Measurements from ENCODE around the gene ZFP36L2.

ZFP36L2 gene

DNA sequence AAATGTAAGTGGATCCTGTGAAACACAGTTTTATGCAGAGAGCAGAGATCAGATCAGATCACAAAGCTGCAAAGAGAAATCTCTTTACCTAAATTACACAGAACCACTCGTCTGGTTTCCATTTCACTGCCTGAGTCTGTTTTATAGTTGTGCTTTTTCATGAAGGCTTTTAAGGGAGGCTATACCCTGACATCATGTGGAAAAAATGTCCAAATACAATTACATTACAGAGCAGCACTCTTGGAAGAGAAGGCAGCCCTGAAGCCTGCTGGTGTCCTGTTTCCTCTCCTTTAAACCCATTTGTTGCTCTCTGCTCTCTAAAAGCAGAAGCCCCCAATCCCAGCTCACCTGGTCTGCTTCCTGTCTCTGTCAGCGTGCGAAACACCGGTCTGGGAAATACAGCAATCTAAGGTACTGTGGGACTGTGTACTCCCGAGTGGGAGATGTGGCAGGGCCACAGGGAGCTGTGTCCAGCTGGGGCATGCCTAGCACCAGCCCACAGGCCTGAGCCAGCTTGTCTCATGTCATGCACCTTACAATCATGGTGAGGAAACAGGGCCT is 24.8 kb upstream of the ZFP36L2 start (continued):
- TF ChIP-seq, protein P1, sequence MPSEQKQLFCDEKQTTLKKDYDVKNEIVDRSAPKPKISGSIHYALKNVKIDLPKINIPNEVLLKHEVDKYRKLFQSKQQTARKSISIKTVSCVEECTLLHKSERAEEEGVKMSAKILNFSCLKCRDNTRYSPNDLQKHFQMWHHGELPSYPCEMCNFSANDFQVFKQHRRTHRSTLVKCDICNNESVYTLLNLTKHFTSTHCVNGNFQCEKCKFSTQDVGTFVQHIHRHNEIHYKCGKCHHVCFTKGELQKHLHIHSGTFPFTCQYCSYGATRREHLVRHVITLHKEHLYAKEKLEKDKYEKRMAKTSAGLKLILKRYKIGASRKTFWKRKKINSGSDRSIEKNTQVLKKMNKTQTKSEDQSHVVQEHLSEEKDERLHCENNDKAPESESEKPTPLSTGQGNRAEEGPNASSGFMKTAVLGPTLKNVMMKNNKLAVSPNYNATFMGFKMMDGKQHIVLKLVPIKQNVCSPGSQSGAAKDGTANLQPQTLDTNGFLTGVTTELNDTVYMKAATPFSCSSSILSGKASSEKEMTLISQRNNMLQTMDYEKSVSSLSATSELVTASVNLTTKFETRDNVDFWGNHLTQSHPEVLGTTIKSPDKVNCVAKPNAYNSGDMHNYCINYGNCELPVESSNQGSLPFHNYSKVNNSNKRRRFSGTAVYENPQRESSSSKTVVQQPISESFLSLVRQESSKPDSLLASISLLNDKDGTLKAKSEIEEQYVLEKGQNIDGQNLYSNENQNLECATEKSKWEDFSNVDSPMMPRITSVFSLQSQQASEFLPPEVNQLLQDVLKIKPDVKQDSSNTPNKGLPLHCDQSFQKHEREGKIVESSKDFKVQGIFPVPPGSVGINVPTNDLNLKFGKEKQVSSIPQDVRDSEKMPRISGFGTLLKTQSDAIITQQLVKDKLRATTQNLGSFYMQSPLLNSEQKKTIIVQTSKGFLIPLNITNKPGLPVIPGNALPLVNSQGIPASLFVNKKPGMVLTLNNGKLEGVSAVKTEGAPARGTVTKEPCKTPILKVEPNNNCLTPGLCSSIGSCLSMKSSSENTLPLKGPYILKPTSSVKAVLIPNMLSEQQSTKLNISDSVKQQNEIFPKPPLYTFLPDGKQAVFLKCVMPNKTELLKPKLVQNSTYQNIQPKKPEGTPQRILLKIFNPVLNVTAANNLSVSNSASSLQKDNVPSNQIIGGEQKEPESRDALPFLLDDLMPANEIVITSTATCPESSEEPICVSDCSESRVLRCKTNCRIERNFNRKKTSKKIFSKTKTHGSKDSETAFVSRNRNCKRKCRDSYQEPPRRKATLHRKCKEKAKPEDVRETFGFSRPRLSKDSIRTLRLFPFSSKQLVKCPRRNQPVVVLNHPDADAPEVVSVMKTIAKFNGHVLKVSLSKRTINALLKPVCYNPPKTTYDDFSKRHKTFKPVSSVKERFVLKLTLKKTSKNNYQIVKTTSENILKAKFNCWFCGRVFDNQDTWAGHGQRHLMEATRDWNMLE (tag by site-specific recombination; conservative IDR thresholded peaks at IDR 0.05; ENCODE audit: low read depth) = no peak
- TF ChIP-seq ZXDB (tag by site-specific recombination; IDR thresholded peaks at IDR 0.05) = 0 out of 2 replicates have a peak, but pooled peaks have one; percentile 14
- peak; percentile 62 for TF ChIP-seq ZNF335 (tag by site-specific recombination; conservative IDR thresholded peaks at IDR 0.05)
- no peak for TF ChIP-seq ZNF624 (tag by site-specific recombination; IDR thresholded peaks at IDR 0.05)
- TF ChIP-seq ZBTB21 (tag by site-specific recombination; IDR thresholded peaks at IDR 0.05) = no peak
- TF ChIP-seq ZNF114 (tag by site-specific recombination; IDR thresholded peaks at IDR 0.05) = no peak
- no peak for TF ChIP-seq ZNF792 (tag by site-specific recombination; IDR thresholded peaks at IDR 0.05)
- TF ChIP-seq, protein P2, sequence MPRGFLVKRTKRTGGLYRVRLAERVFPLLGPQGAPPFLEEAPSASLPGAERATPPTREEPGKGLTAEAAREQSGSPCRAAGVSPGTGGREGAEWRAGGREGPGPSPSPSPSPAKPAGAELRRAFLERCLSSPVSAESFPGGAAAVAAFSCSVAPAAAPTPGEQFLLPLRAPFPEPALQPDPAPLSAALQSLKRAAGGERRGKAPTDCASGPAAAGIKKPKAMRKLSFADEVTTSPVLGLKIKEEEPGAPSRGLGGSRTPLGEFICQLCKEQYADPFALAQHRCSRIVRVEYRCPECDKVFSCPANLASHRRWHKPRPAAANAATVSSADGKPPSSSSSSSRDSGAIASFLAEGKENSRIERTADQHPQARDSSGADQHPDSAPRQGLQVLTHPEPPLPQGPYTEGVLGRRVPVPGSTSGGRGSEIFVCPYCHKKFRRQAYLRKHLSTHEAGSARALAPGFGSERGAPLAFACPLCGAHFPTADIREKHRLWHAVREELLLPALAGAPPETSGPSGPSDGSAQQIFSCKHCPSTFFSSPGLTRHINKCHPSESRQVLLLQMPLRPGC (tag by site-specific recombination; IDR thresholded peaks at IDR 0.05) = no peak
- TF ChIP-seq KLF9 (tag by site-specific recombination; IDR thresholded peaks at IDR 0.05; ENCODE audit: low read depth) = no peak
- TF ChIP-seq, protein P3, sequence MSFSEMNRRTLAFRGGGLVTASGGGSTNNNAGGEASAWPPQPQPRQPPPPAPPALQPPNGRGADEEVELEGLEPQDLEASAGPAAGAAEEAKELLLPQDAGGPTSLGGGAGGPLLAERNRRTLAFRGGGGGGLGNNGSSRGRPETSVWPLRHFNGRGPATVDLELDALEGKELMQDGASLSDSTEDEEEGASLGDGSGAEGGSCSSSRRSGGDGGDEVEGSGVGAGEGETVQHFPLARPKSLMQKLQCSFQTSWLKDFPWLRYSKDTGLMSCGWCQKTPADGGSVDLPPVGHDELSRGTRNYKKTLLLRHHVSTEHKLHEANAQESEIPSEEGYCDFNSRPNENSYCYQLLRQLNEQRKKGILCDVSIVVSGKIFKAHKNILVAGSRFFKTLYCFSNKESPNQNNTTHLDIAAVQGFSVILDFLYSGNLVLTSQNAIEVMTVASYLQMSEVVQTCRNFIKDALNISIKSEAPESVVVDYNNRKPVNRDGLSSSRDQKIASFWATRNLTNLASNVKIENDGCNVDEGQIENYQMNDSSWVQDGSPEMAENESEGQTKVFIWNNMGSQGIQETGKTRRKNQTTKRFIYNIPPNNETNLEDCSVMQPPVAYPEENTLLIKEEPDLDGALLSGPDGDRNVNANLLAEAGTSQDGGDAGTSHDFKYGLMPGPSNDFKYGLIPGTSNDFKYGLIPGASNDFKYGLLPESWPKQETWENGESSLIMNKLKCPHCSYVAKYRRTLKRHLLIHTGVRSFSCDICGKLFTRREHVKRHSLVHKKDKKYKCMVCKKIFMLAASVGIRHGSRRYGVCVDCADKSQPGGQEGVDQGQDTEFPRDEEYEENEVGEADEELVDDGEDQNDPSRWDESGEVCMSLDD (tag by site-specific recombination; IDR thresholded peaks at IDR 0.05) = no peak
- 0 out of 2 replicates have a peak, but pooled peaks have one; percentile 29 for TF ChIP-seq ZNF660 (tag by site-specific recombination; IDR thresholded peaks at IDR 0.05)
- TF ChIP-seq ZNF19 (tag by site-specific recombination; IDR thresholded peaks at IDR 0.05; ENCODE audit: low read depth) = no peak

DNA sequence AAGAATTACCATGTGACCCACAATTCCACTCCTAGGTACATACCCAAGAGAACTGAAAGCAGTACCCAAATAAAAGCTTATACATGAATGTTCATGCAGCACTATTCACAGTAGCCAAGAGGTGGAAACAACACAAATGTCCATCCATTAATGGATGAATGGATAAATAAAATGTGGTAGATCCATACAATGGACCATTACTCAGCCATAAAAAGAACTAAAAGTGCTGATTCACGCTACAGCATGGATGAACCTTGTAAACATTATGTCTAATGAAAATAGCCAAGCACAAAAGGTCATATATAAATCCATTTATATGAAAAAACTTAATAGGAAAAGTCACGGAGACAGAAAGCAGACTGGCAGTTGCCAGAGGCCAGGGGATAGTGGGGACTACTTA is 23.6 kb upstream of the ZFP36L2 start:
- TF ChIP-seq ZNF624 (tag by site-specific recombination; IDR thresholded peaks at IDR 0.05) (no peak), ZNF501 (tag by site-specific recombination; IDR thresholded peaks at IDR 0.05) (no peak), ZNF561 (tag by site-specific recombination; IDR thresholded peaks at IDR 0.05; ENCODE audit: borderline replicate concordance) (no peak), SP3 (tag by site-specific recombination; IDR thresholded peaks at IDR 0.05) (no peak), ZNF341 (tag by site-specific recombination; IDR thresholded peaks at IDR 0.05; ENCODE audit: low read depth) (no peak), ZNF19 (tag by site-specific recombination; IDR thresholded peaks at IDR 0.05; ENCODE audit: low read depth) (no peak)
- TF ChIP-seq, protein P4, sequence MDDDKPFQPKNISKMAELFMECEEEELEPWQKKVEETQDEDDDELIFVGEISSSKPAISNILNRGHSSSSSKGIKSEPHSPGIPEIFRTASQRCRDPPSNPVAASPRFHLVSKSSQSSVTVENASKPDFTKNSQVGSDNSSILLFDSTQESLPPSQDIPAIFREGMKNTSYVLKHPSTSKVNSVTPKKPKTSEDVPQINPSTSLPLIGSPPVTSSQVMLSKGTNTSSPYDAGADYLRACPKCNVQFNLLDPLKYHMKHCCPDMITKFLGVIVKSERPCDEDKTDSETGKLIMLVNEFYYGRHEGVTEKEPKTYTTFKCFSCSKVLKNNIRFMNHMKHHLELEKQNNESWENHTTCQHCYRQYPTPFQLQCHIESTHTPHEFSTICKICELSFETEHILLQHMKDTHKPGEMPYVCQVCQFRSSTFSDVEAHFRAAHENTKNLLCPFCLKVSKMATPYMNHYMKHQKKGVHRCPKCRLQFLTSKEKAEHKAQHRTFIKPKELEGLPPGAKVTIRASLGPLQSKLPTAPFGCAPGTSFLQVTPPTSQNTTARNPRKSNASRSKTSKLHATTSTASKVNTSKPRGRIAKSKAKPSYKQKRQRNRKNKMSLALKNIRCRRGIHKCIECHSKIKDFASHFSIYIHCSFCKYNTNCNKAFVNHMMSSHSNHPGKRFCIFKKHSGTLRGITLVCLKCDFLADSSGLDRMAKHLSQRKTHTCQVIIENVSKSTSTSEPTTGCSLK (tag by site-specific recombination; IDR thresholded peaks at IDR 0.05) = no peak
- TF ChIP-seq, protein P5, sequence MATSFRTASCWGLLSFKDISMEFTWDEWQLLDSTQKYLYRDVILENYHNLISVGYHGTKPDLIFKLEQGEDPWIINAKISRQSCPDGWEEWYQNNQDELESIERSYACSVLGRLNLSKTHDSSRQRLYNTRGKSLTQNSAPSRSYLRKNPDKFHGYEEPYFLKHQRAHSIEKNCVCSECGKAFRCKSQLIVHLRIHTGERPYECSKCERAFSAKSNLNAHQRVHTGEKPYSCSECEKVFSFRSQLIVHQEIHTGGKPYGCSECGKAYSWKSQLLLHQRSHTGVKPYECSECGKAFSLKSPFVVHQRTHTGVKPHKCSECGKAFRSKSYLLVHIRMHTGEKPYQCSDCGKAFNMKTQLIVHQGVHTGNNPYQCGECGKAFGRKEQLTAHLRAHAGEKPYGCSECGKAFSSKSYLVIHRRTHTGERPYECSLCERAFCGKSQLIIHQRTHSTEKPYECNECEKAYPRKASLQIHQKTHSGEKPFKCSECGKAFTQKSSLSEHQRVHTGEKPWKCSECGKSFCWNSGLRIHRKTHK (tag by site-specific recombination; IDR thresholded peaks at IDR 0.05) = no peak
- Histone ChIP-seq H3K4me3 (ENCODE audit: low read depth, low read length) (no peak overlapping the region), H3K27ac (ENCODE audit: extremely low read depth, low read depth, low read length) (no peak overlapping the region), H3K9me3 (ENCODE audit: control insufficient read depth, insufficient read depth, low read depth, low read length) (no peaks in the 10 kb centered on the region), H3K36me3 (ENCODE audit: control insufficient read depth in 2 of 2, insufficient read depth in 1 of 2, low read length in 2 of 2) (no peaks in the 10 kb centered on the region; a peak in 1 of 3 replicates), H3K4me1 (ENCODE audit: control insufficient read depth, insufficient read depth, low read length) (no peaks in the 10 kb centered on the region)
- POLR2A ChIA-PET = no interaction called here
- CTCF ChIA-PET = no interaction called here
